ENCODE results near the gene UBE3A.

The UBE3A gene

DNA sequence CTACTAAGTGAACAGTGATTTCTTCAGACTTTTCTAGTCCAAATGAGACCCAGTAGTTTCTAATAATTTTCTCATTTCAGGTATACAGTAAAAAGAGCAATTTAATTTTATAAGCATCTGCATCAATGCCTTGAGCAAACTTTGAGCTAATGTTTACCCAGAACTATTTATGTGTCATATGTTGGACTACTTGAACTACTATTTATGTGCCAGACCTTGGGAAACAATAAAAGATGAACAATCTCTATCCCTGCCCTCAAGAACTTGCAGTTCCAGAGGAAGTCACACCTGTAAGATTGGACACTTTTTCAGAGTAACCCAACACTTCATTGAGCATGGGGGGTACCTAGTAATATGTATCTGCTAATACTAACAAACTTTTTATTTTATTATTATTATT is 2.3 kb upstream of the UBE3A start:
- FAIRE-seq (no peak), DNase-seq (ENCODE audit: insufficient read length, low spot score) (no peak)
- TF ChIP-seq CTCF (IDR thresholded peaks at IDR 0.05; ENCODE audit: insufficient read depth, missing control alignments) = no peak

DNA sequence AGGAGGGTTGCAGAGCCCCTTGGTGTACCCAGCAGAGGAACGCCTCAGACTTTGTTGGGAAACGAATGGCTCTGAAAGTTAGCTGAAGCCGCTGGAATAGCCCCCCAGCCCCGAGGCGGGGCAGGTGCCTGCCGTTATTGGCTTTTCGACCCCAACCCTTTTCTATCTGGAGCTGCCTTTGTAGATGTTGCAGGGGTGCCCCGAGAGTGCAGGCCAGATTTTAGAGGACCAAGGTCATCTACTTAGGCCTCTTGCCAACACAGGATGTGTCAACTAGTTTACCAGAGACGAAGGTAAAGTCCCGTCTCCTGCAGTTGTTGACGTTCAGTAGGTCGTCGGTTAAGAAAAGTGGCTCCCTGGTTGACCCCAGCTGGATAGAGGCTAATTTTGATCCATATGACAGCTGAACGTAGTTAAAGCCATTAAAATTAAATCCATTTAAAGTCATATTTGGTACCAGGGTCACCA is 579 bp upstream of the UBE3A start:
- FAIRE-seq (no peak), DNase-seq (ENCODE audit: insufficient read length, low spot score) (no peak)
- TF ChIP-seq CTCF (IDR thresholded peaks at IDR 0.05; ENCODE audit: insufficient read depth, missing control alignments) = no peak

DNA sequence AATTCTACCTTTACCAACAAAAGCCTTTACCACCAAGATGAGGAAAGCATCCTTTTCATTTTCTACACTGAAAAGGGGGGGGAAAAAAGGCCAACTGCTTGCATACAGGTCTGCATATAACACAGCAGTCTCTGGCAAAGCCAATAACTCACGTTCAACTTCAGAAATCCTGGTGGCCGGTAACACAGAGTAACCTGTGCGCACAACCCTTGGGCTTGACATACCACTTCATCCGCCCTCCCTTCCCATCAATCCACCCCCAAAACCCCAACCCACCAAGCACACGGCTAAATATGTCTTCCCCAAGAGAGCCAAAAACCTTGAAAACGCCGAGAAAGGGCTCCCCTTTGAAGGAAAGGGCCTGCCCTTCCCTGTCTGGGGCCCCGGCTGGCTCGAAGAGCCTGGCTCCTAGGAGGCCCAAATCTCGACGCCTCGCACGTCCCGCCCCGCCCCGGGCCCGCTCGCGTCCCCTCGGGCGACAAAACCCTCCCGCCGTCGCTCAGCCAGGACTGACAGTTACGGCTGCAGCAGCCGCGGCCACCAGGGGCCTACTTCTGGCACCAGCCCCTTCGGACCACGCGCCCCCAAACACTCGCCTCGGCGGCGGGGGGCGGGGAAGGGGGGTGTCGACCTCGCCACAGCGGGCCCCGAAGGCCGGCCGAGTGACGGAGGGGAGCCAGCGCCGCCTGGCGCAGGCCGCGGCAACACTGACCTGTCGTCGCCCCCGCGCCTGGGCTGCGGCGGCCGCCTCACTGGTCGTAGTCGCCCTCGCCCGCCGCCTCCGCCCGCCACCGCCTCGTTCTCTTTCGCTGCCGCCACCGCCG is 835 bp downstream of the UBE3A start:
- DNase-seq (ENCODE audit: insufficient read length, low spot score) (no peak), FAIRE-seq (no peak)
- TF ChIP-seq CTCF (IDR thresholded peaks at IDR 0.05; ENCODE audit: insufficient read depth, missing control alignments) = peak; percentile 34

DNA sequence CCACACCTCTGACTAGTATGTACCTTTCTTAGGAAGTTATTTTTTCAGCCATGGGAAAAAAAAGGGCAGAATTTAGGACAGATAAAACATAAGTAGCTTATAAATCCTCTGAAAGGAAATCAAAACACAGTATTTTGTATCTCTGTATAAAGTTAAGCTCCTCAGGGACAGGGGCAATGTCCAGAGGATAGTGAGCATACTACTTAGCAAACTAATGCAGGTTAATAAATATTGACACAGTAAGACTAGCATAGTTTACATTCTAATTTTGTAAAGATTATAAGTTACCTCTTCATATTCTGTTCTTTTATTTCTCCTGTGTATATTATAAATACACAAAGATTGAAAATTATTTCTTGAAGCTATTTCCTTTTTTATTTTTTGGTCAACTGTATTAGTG is 2.1 kb downstream of the UBE3A start:
- TF ChIP-seq CTCF (IDR thresholded peaks at IDR 0.05; ENCODE audit: insufficient read depth, missing control alignments) = no peak
- no peak for FAIRE-seq
- DNase-seq (ENCODE audit: insufficient read length, low spot score) = no peak

DNA sequence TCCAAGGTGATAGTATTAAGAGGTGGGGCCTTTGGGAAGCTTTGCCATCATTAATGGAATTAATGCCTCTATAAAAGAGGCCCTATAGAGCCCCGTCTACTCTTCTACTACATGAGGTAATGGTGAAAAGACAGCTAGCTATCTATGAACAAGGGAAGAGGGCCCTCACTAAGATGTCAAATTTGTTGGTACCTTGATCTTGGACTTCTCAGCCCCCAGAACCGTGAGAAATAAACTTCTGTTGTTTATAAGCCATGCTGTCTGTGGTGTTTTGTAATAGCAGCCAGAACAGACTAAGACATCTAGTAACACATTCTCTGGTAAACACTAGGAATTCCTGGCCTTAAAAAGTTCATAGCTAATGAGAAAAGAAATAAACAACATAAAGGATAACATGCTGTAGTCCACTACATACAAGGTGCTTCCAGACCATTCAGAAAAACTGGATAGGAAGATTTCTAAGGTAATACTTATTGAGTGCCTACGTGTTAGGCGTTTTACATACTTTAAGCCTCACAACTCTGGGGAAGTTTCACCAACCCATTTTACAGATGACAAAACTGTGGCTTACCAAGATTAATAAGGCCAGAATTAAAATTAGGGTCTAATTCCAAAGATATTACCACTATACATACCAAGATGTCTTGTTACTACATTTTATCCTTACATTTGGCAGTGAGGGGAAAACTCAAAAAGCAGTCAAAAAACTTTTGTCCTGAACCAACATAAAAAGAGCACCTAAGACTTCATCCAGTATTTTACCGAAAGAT is 3.2 kb downstream of the UBE3A start:
- FAIRE-seq (no peak), DNase-seq (ENCODE audit: insufficient read length, low spot score) (no peak)
- no peak for TF ChIP-seq CTCF (IDR thresholded peaks at IDR 0.05; ENCODE audit: insufficient read depth, missing control alignments)

GRCh38 chr15:25433118-25433865 is 5.5 kb downstream of the UBE3A start:
- no peak for DNase-seq (ENCODE audit: insufficient read length, low spot score)
- no peak for FAIRE-seq
- TF ChIP-seq CTCF (IDR thresholded peaks at IDR 0.05; ENCODE audit: insufficient read depth, missing control alignments) = no peak
